ENCODE data around the gene ADGRL1. TPM values are rescaled to one million over a fixed set of nuclear protein-coding genes. Genes with fewer than 3 reads are reported as not detected.

The ADGRL1 gene
- total RNA-seq, 1 experiment from 2014 or later = 117 TPM

DNA sequence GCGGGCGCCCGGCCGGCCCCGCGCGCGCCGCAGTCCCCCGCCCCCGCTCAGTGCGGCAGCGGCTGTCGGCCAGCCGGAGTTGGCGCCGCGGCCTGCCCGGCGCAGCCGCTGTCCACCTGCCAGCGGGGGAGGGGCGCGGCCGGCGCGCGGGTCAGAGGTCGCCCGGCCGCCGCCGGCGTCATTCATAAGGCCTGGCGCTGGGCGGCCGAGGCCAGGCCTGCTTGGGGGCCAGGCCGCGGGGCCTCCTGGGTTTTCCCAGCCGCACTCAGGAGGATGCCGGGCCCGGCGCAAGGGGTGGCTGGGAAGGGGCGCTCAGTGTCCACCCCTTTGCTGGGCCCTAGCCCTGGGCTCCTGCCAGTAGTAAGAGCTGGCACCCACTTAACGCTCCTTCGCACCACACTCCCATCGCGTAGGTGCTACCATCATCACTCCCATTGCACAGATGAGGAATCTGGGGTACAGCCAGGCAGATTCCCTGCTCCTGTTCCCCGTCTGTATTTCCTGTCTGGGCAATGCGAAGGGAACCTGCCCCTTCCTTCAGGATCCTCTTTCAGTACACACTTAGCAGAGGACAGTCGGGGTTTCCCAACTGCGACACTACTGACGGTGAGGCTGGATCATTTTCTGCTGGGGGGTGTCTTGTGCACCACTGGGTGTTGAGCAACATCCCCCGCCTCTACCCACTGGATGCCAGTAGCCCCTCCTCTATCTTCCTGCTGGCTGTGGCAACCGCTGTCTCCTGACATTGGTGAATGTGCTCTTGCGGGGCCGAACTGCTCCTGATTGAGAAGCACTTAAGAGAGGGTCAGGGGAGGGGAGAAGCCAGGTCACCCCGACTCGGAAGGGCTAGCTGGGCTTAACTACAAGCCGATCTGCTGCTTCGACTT lies 87.6 kb downstream of the ADGRL1 start:
- Histone ChIP-seq H3T11ph (ENCODE audit: low read length) (no peak overlapping the region), H4K91ac (ENCODE audit: insufficient read length, low read depth, low read length) (no peak overlapping the region), H2BK120ac (ENCODE audit: low read depth, low read length, poor library complexity, severe bottlenecking) (no peak overlapping the region), H3K4ac (ENCODE audit: low read depth, low read length) (no peak overlapping the region), H3K27me3 (ENCODE audit: insufficient read depth, low read length) (no peaks in the 10 kb centered on the region; the same call in 1 of the 2 replicates), H3K4me2 (ENCODE audit: insufficient read depth, insufficient read length, low read length) (peak overlapping the region; percentile 59), H2AK5ac (ENCODE audit: insufficient read length, low read length) (no peak overlapping the region), H4K8ac (replicated peaks; ENCODE audit: insufficient read length, low read depth, low read length) (no peak overlapping the region), H3K27ac (ENCODE audit: insufficient read length, low read depth, low read length) (no peak overlapping the region), H3K56ac (ENCODE audit: insufficient read length, low read depth, low read length) (no peak overlapping the region), H2BK20ac (ENCODE audit: low read depth, low read length, poor library complexity, severe bottlenecking) (no peak overlapping the region), H3K9me3 (ENCODE audit: control insufficient read depth, low read depth, low read length) (no peaks in the 10 kb centered on the region), H2BK15ac (ENCODE audit: low read depth, low read length) (no peak overlapping the region), H3K79me1 (ENCODE audit: insufficient read depth, low read depth, low read length, poor library complexity, severe bottlenecking) (no peaks in the 10 kb centered on the region), H4K20me1 (ENCODE audit: control insufficient read depth, insufficient read depth, insufficient read length) (no peaks in the 10 kb centered on the region), H3K4me1 (ENCODE audit: insufficient read depth, low read length) (peaks cover 3% of the 10 kb centered on the region; the same call in 1 of the 2 replicates), H3K23ac (ENCODE audit: insufficient read length, low read depth, low read length) (no peak overlapping the region), H2BK5ac (ENCODE audit: insufficient read length, low read length) (no peak overlapping the region), H3K14ac (ENCODE audit: insufficient read depth, low read length) (no peak overlapping the region; the same call in 1 of the 2 replicates), H2BK12ac (ENCODE audit: insufficient read length, low read depth, low read length) (no peak overlapping the region), H4K5ac (ENCODE audit: insufficient read length, low read depth, low read length) (no peak overlapping the region), H3K23me2 (ENCODE audit: insufficient read length, low read depth, low read length, poor library complexity, severe bottlenecking) (peaks cover 16% of the 10 kb centered on the region), H3K18ac (ENCODE audit: insufficient read length, low read depth, low read length) (no peak overlapping the region), H2AFZ (ENCODE audit: low read length) (no peak overlapping the region), H3K79me2 (ENCODE audit: insufficient read depth, low read length) (peaks cover 2% of the 10 kb centered on the region; the same call in 1 of the 2 replicates), H3K9ac (ENCODE audit: extremely low read depth, insufficient read length, low read length) (peak overlapping the region; percentile 21)
- peak overlapping the region; percentile 79 to 93 for H3K4me3 Mint-ChIP-seq
- TF ChIP-seq, protein P1, sequence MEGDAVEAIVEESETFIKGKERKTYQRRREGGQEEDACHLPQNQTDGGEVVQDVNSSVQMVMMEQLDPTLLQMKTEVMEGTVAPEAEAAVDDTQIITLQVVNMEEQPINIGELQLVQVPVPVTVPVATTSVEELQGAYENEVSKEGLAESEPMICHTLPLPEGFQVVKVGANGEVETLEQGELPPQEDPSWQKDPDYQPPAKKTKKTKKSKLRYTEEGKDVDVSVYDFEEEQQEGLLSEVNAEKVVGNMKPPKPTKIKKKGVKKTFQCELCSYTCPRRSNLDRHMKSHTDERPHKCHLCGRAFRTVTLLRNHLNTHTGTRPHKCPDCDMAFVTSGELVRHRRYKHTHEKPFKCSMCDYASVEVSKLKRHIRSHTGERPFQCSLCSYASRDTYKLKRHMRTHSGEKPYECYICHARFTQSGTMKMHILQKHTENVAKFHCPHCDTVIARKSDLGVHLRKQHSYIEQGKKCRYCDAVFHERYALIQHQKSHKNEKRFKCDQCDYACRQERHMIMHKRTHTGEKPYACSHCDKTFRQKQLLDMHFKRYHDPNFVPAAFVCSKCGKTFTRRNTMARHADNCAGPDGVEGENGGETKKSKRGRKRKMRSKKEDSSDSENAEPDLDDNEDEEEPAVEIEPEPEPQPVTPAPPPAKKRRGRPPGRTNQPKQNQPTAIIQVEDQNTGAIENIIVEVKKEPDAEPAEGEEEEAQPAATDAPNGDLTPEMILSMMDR (conservative IDR thresholded peaks at IDR 0.05) = no peak
- H3K27ac Mint-ChIP-seq = peak overlapping the region; percentile 70 to 98 (median 95); a peak in 6 of 7 replicates
- H3K36me3 Mint-ChIP-seq (ENCODE audit: insufficient read depth in 1 of 3, low read depth in 3 of 3) = peaks cover 12 to 27% (median 22%) of the 10 kb centered on the region in 3 experiments
- H3K9me3 Mint-ChIP-seq = no peaks in the 10 kb centered on the region
- peaks cover 24 to 27% of the 10 kb centered on the region in 2 experiments for H3K4me1 Mint-ChIP-seq
- peaks cover 2% of the 10 kb centered on the region; the same call in 1 of the 2 replicates for H3K27me3 Mint-ChIP-seq (ENCODE audit: low read depth)
- no CpG with 5 or more reads among the region's 61 CpGs for WGBS (ENCODE audit: extremely low coverage, insufficient read length, low lambda C conversion rate)
- no peak for DNase-seq

All from H9 (cell line).